Activated CD4-positive, alpha-beta T cell treated with anti-CD3 and anti-CD28 coated beads for 36 hours (primary cell): ENCODE data around the gene ATL1. TPM values are rescaled to one million over a fixed set of nuclear protein-coding genes. Genes with fewer than 3 reads are reported as not detected.
A peak's percentile ranks its signal among the peaks of the same experiment; 100 is the strongest.
"Not testable (repeated sequence)": the region's sequence is repeated elsewhere in the genome, so short reads cannot be mapped to it uniquely, and the experiment has no call there.

Experiments used
- ATAC-seq: fragments of 200-7000 bp; cut with Tn5 transposase; one replicate; pipeline ENCODE4 v1.10.0; 2021; ENCODE audit warnings: mild to moderate bottlenecking, moderate library complexity
- CTCF ChIA-PET: fragments of 350-600 bp; sonication (Branson Sonifier 250); formaldehyde crosslinking; loops from one replicate; lab custom pipeline; 2021; ENCODE audit warnings: antibody characterized with exemption; lab: Charles Lee
- POLR2A ChIA-PET: fragments of 350-600 bp; sonication (Branson Sonifier 250); formaldehyde crosslinking; loops from one replicate; lab custom pipeline; 2021; ENCODE audit warnings: antibody characterized with exemption, inconsistent platforms; lab: Charles Lee
- DNase-seq: peaks from one replicate; pipeline ENCODE4 v3.0.0-alpha.2; 2020
- H3K27ac Mint-ChIP-seq: one replicate; pipeline ENCODE4 v1.8.0; 2021; ENCODE audit warnings: mixed read lengths
- H3K27me3 Mint-ChIP-seq: one replicate; pipeline ENCODE4 v1.8.0; 2021; ENCODE audit warnings: mixed read lengths
- H3K36me3 Mint-ChIP-seq: one replicate; pipeline ENCODE4 v1.8.0; 2021; ENCODE audit warnings: low read depth, mixed read lengths
- H3K4me1 Mint-ChIP-seq: one replicate; pipeline ENCODE4 v1.8.0; 2021; ENCODE audit warnings: mixed read lengths
- H3K4me3 Mint-ChIP-seq: one replicate; pipeline ENCODE4 v1.8.0; 2021; ENCODE audit warnings: mild to moderate bottlenecking, moderate library complexity, mixed read lengths
- H3K9me3 Mint-ChIP-seq: one replicate; pipeline ENCODE4 v1.8.0; 2021; ENCODE audit warnings: low read depth, mixed read lengths
- intact Hi-C, 2 experiments: fragments of 100-400 bp; cut with DNase I in 1 of 2; cut with micrococcal nuclease in 1 of 2; formaldehyde crosslinking; loops; one replicate each; pipeline versions ENCODE4 v1.14.2 to v1.15.1; 2022 to 2024; cut with DNase I, micrococcal nuclease
- total RNA-seq, 2 experiments: library from RNA; stranded (reverse); gene quantifications; one replicate each; pipeline ENCODE4 v1.2.3, GENCODE V29; 2021

ATL1 gene
- total RNA-seq, 2 experiments from 2014 or later, result 0.82 to 0.91 TPM

DNA sequence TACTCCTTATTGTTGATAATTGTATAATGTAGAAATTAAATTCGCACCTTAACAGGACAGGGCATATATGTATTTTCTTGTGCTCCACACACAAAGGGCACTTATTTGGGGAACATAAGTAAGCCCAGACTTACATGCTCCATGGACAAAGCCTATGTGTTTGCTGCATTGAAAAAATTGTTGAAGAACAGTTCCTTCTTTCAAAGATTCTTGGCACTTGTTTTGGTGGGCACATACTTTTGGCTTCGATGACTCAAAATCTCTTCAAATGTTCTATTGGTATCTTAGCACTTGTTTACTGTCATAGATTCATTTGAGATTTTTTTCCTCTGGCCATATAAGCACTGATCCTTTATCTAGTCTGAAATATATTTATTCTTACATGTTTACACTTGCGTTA, 26.1 kb upstream of the ATL1 start:
- no peak for DNase-seq
- POLR2A ChIA-PET, result interaction anchor here (0.8 kb wide), 1 partner anchor 562 kb away, joined by 3 read pairs; no protein-coding TSS in a partner anchor
- Mint-ChIP-seq H3K36me3 (peaks cover 10% of the 10 kb centered on the region), H3K9me3 (peaks cover 4% of the 10 kb centered on the region), H3K4me1 (peaks cover 37% of the 10 kb centered on the region), H3K27me3 (no peaks in the 10 kb centered on the region), H3K27ac (no peak overlapping the region), H3K4me3 (no peak overlapping the region)
- CTCF ChIA-PET, result interaction anchor here (2.4 kb wide), 1 partner anchor 212 kb away, joined by 14 read pairs; no protein-coding TSS in a partner anchor
- no peak for ATAC-seq
- intact Hi-C loops, result loop anchor here (2.0 to 5.0 kb wide), 6 partner anchors 133 to 899 kb away; partner anchors contain the start of genes CDKL1 (in 1 of the 2), DNAAF2 (in 1 of the 2), NEMF (in 1 of the 2) and SAV1 (in 1 of the 2)

DNA sequence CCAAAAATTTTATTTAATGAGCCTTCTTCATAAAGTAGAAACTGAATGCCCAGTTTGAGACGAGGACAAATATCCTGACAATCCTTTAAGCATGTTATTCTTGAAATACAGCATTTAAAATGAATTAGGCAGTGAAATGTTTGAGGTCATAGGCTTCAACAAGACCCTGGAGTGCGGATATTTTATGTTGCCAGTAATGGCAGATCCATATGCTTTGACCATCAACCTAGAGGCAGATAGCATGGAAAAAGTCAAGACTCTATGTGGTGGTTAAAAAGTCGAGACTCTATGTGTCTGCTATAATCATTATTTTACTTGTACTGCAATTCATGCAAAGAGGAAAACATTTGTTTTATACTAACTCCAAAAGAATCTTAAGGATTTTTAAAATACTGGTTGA, 25.5 kb upstream of the ATL1 start:
- DNase-seq, result no peak
- Mint-ChIP-seq H3K27ac (no peak overlapping the region), H3K9me3 (peaks cover 4% of the 10 kb centered on the region), H3K4me3 (no peak overlapping the region), H3K4me1 (peaks cover 30% of the 10 kb centered on the region), H3K27me3 (no peaks in the 10 kb centered on the region), H3K36me3 (peaks cover 5% of the 10 kb centered on the region)
- ChIA-PET CTCF (interaction anchor here (0.7 to 1.0 kb wide), 3 partner anchors 75 to 231 kb away, joined by 3 to 5 read pairs (median 3); no protein-coding TSS in a partner anchor), POLR2A (no interaction called here)
- no peak for ATAC-seq
- intact Hi-C loops, result loop anchor here in 1 of 2 experiments (2.0 to 5.0 kb wide), 3 partner anchors 133 to 768 kb away; partner anchors contain the start of genes NEMF and SAV1

DNA sequence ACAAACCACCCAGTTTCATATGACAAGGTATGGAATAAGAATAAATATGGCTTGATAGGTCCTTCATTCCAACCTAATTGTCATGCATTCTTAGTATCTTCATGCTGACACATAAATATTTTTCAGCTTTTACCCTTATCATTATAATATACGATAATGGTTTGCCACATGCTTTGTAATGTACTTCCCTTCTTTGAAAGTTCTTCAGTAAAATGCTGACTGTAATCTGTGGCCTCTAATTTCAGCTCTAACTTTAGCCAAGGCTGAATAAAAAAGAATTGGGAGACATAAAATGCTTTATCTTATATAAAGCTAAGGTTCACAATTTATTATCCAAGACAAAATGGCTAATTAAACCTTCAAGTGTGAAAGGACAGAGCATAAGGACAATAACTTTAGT, 24.9 kb upstream of the ATL1 start:
- Mint-ChIP-seq H3K36me3 (peaks cover 2% of the 10 kb centered on the region), H3K27me3 (no peaks in the 10 kb centered on the region), H3K27ac (no peak overlapping the region), H3K9me3 (peaks cover 4% of the 10 kb centered on the region), H3K4me3 (no peak overlapping the region), H3K4me1 (peaks cover 25% of the 10 kb centered on the region)
- no peak for DNase-seq
- ATAC-seq, result no peak
- CTCF ChIA-PET, result interaction anchor here (0.6 to 1.0 kb wide), 4 partner anchors 75 to 902 kb away, joined by 3 to 5 read pairs (median 3); no protein-coding TSS in a partner anchor
- intact Hi-C loops, result loop anchor here in 1 of 2 experiments (2.0 to 5.0 kb wide), 3 partner anchors 132 to 768 kb away; partner anchors contain the start of genes NEMF and SAV1
- POLR2A ChIA-PET, result interaction anchor here (0.7 kb wide), 1 partner anchor 323 kb away, joined by 3 read pairs; no protein-coding TSS in a partner anchor

DNA sequence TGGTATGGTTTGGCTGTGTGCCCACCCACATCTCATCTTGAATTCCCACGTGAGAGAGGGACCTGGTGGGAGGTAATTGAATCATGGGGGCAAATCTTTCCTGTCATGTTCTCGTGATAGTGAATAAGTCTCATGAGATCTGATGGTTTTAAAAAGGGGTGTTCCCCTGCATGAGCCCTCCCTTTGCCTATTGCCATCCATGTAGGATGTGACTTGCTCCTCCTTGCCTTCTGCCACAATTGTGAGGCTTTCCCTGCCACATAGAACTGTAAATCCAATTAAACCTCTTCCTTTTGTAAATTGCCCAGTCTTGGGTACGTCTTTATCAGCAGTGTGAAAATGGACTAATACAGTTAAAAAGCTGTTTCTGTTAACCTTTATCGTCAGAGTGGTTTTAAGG, 21.9 kb upstream of the ATL1 start:
- H3K4me3 Mint-ChIP-seq, DNase-seq, H3K27me3 Mint-ChIP-seq, H3K9me3 Mint-ChIP-seq, POLR2A ChIA-PET, ATAC-seq, intact Hi-C loops, H3K36me3 Mint-ChIP-seq, H3K27ac Mint-ChIP-seq: not testable (repeated sequence)
- CTCF ChIA-PET, result interaction anchor here (1.8 kb wide), 1 partner anchor 239 kb away, joined by 6 read pairs; no protein-coding TSS in a partner anchor
- peaks cover 16% of the 10 kb centered on the region for H3K4me1 Mint-ChIP-seq

DNA sequence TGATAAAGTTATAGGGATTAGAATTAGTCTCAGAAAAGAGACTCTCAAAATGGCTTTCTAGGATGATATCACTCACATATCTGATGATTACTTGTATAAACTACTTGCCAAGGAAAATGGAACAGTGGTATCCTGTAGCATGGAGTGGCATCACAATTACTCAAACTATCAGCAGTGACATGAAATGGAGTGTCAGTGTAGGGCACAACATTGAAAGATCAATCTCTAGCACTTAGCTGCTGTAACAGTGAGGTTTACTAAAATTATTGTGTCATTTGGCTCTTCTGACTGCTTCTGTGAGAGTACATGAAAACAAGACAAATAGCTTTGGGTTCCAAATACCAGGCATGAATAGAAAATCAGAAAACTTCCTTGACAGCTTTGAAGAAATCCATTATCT, 20.9 kb upstream of the ATL1 start:
- DNase-seq (no peak), ATAC-seq (no peak)
- H3K27ac Mint-ChIP-seq, result no peak overlapping the region
- H3K9me3 Mint-ChIP-seq, result peaks cover 4% of the 10 kb centered on the region
- no peaks in the 10 kb centered on the region for H3K36me3 Mint-ChIP-seq
- H3K4me1 Mint-ChIP-seq, result peaks cover 16% of the 10 kb centered on the region
- no peak overlapping the region for H3K4me3 Mint-ChIP-seq
- no peaks in the 10 kb centered on the region for H3K27me3 Mint-ChIP-seq
- POLR2A ChIA-PET, result no interaction called here
- intact Hi-C loops, result no loop called here
- CTCF ChIA-PET, result interaction anchor here (0.6 to 1.8 kb wide), 8 partner anchors 11 to 244 kb away, joined by 3 to 6 read pairs (median 3); no protein-coding TSS in a partner anchor

DNA sequence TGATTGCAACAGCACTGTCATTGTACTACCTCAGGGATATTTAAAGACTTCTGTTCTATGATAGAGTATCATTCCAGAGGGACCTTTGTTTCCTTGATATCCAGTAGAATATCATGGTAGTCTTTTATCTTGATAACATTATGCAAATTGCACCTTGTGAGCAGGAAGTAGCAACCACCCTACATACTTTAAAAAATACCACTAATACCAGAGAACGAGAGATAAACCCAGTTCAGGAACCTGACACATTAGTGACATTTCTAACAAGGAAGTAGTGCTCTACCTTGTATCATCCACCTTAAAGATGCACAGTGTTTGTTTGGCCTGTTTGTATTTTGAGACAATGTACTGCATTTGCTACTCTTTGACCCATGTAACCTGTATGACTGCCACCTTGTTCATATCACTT, 18.8 kb upstream of the ATL1 start:
- peak; percentile 21 for ATAC-seq
- intact Hi-C loops, result no loop called here
- Mint-ChIP-seq H3K36me3 (no peaks in the 10 kb centered on the region), H3K27me3 (no peaks in the 10 kb centered on the region), H3K4me1 (peaks cover 16% of the 10 kb centered on the region), H3K4me3 (no peak overlapping the region), H3K27ac (no peak overlapping the region), H3K9me3 (peaks cover 4% of the 10 kb centered on the region)
- ChIA-PET POLR2A (interaction anchor here (0.8 kb wide), 1 partner anchor 1647 kb away, joined by 3 read pairs; no protein-coding TSS in a partner anchor), CTCF (interaction anchor here (0.5 to 2.0 kb wide), 13 partner anchors 9 to 319 kb away, joined by 3 to 24 read pairs (median 4); partner anchors contain the start of gene MAP4K5)
- DNase-seq, result no peak

DNA sequence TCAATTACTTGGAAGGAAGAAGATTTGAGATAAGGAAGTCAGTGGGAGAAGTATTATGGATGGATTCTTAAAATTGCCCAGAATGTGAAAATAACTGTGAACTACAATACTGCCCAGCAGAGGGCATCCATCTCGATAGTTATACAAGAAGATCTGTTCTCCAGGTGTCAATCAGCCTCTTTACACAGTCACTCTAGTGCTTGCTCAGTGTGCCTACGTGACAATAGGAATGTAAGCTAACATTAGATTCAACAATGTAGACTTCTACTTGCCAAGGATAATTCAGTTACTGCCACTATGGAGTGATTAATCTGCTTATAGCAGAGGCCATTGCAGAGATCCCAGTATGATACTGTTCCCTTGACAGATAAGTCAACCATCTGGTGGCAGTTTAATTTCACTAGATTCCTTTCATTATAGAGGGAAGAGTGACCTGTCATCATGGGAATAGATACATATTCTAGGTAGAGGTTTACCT, 17.0 kb upstream of the ATL1 start:
- Mint-ChIP-seq H3K9me3 (peaks cover 2% of the 10 kb centered on the region), H3K4me1 (peaks cover 16% of the 10 kb centered on the region), H3K4me3 (no peak overlapping the region), H3K36me3 (no peaks in the 10 kb centered on the region), H3K27me3 (no peaks in the 10 kb centered on the region), H3K27ac (peak overlapping the region; percentile 72)
- DNase-seq (peak; percentile 58), ATAC-seq (peak; percentile 98)
- POLR2A ChIA-PET, result no interaction called here
- CTCF ChIA-PET, result interaction anchor here (0.5 to 5.5 kb wide), 21 partner anchors 15 to 1292 kb away, joined by 3 to 43 read pairs (median 3); partner anchors contain the start of gene ATL1
- intact Hi-C loops, result loop anchor here (1.0 kb wide), 4 partner anchors 17 to 317 kb away; partner anchors contain the start of gene ATL1 (in 1 of the 2)

DNA sequence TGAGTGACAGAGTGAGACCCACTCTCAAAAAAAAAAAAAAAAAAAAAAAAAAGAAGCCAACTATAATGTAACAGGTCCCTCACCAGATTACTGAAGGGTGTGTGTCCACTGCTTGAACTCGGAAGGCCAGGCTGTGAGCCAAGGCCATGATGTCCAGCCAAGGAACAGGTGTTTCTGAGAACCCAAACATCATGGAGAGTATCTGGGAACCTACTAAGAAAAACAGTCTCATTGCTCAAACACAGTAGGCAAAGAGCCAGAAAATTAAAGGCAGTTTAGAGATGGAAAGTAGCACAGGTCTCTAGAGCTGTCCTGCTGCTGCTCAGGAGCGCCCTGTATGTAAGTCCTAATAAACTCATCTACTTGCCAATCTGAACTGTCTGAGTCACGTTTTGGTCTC, 15.0 kb upstream of the ATL1 start:
- intact Hi-C loops, result no loop called here
- H3K4me1 Mint-ChIP-seq, result peaks cover 16% of the 10 kb centered on the region
- H3K27me3 Mint-ChIP-seq, result peaks cover 3% of the 10 kb centered on the region
- CTCF ChIA-PET, result interaction anchor here (0.9 to 5.5 kb wide), 4 partner anchors 170 to 317 kb away, joined by 3 to 43 read pairs (median 4); no protein-coding TSS in a partner anchor
- DNase-seq (no peak), ATAC-seq (no peak)
- H3K9me3 Mint-ChIP-seq, result peaks cover 1% of the 10 kb centered on the region
- H3K4me3 Mint-ChIP-seq, result no peak overlapping the region
- H3K36me3 Mint-ChIP-seq, result no peaks in the 10 kb centered on the region
- POLR2A ChIA-PET, result no interaction called here
- no peak overlapping the region for H3K27ac Mint-ChIP-seq

DNA sequence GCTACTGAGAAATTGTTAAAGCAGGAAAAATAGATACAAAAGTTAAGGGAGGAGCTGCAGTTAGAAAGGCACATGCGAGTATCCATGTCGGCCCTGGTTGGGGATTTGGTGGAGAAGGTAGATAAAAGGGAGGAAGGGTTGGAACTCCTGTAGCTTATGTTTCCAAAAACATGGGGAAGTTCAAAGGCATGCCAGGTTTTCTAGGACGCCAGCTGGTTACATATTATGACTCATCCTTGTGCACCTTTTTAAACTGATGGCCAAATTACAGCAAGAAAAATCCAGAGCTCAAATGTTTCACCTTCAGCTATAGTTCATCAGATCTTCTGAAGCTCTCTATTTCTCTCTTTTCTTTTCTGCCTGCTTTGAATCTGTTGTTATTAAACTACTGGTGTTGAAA, 14.3 kb upstream of the ATL1 start:
- ChIA-PET CTCF (interaction anchor here (0.9 to 5.5 kb wide), 5 partner anchors 12 to 316 kb away, joined by 3 to 43 read pairs (median 4); no protein-coding TSS in a partner anchor), POLR2A (no interaction called here)
- no peak for DNase-seq
- Mint-ChIP-seq H3K4me3 (no peak overlapping the region), H3K27ac (no peak overlapping the region), H3K4me1 (peaks cover 16% of the 10 kb centered on the region), H3K36me3 (no peaks in the 10 kb centered on the region), H3K9me3 (peaks cover 1% of the 10 kb centered on the region), H3K27me3 (peaks cover 3% of the 10 kb centered on the region)
- no peak for ATAC-seq
- intact Hi-C loops, result no loop called here

DNA sequence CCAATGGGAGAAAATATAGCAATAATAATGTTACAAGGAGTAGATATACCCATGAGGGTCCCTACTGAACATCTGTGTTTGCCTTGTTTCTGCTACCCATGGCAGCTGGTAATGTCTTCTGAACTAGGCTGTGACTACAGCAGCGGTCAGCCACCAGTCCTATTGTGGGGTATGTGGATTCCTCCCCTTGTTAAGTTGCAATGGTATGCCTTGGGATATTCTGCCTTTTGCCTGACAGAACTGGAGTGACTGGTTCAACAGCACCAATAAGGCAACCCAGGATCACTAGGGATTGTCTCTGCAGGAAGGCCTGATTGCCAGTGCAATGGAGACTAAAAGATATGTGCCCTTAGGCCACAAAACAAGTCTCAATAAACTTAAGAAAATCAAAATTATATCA, 9.7 kb upstream of the ATL1 start:
- no peak overlapping the region for H3K4me3 Mint-ChIP-seq
- DNase-seq (no peak), ATAC-seq (no peak)
- H3K9me3 Mint-ChIP-seq, result peaks cover 16% of the 10 kb centered on the region
- H3K27me3 Mint-ChIP-seq, result peaks cover 28% of the 10 kb centered on the region
- peaks cover 5% of the 10 kb centered on the region for H3K4me1 Mint-ChIP-seq
- ChIA-PET POLR2A (no interaction called here), CTCF (interaction anchor here (1.5 kb wide), 1 partner anchor 11 kb away, joined by 3 read pairs; no protein-coding TSS in a partner anchor)
- intact Hi-C loops, result no loop called here
- H3K36me3 Mint-ChIP-seq, result peaks cover 2% of the 10 kb centered on the region
- no peak overlapping the region for H3K27ac Mint-ChIP-seq

DNA sequence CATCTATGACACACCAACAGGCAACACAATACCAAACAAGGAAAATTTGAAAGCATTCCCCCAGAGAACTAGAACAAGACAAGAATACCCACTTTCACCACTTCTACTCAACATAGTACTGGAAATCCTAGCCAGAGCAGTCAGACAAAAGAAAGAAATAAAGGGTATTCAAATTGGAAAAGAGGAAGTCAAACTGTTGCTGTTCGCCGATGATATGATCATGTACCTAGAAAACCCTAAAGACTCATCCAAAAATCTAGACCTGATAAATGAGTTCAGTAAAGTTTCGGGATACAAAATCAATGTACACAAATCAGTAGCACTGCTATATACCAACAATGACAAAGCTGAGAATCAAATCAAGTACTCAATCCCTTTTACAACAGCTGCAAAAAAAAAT, 8.1 kb upstream of the ATL1 start:
- DNase-seq (no peak), ATAC-seq (no peak)
- CTCF ChIA-PET, result interaction anchor here (0.8 kb wide), 1 partner anchor 225 kb away, joined by 3 read pairs; no protein-coding TSS in a partner anchor
- H3K27ac Mint-ChIP-seq, result no peak overlapping the region
- intact Hi-C loops, result no loop called here
- peaks cover 16% of the 10 kb centered on the region for H3K9me3 Mint-ChIP-seq
- H3K27me3 Mint-ChIP-seq, result peaks cover 35% of the 10 kb centered on the region
- H3K4me3 Mint-ChIP-seq, result no peak overlapping the region
- POLR2A ChIA-PET, result no interaction called here
- peaks cover 2% of the 10 kb centered on the region for H3K36me3 Mint-ChIP-seq
- H3K4me1 Mint-ChIP-seq, result peaks cover 5% of the 10 kb centered on the region
